HepG2 (cell line): Measurements from ENCODE around the gene DCDC2. TPM values are rescaled to one million over a fixed set of nuclear protein-coding genes. Genes with fewer than 3 reads are reported as not detected.

Source experiments
- ASH2L ChIP-seq: fragments of 300-600, 200-600 bp; sonication (generic); IDR thresholded peaks from 2 replicates; pipeline ENCODE4 v1.7.0; 2017; ENCODE audit warnings: low read depth, mild to moderate bottlenecking, moderate library complexity, mixed read lengths, low read length; ENCODE audit not compliant: insufficient read length
- FIP1L1 ChIP-seq: fragments of 200-400 bp; formaldehyde crosslinking; IDR thresholded peaks from 2 replicates; pipeline ENCODE4 v1.6.1; 2018; ENCODE audit warnings: low read depth, mild to moderate bottlenecking, low read length, moderate library complexity, borderline replicate concordance; ENCODE audit not compliant: insufficient read depth
- FOSL2 ChIP-seq: sonication (generic); formaldehyde crosslinking; IDR thresholded peaks from 2 replicates; pipeline ENCODE4 v1.4.0; 2020; ENCODE audit warnings: missing genetic modification reagents
- FOXO4 ChIP-seq: sonication (generic); formaldehyde crosslinking; conservative IDR thresholded peaks from 2 replicates; pipeline ENCODE4 v1.8.1; 2023; ENCODE audit warnings: missing genetic modification reagents
- FOXP1 ChIP-seq, 2 experiments: fragments of 450-650 bp in 1 of 2; IDR thresholded peaks; 2 replicates each; pipeline ENCODE4 v1.6.1; 2017 to 2018; ENCODE audit warnings: antibody characterized with exemption in 1 of 2
- GPN1 ChIP-seq: sonication (generic); formaldehyde crosslinking; IDR thresholded peaks from 2 replicates; pipeline ENCODE4 v1.5.1; 2020; ENCODE audit warnings: missing genetic modification reagents, borderline replicate concordance
- HHEX ChIP-seq: IDR thresholded peaks from 2 replicates; pipeline ENCODE4 v1.6.1; 2016; ENCODE audit warnings: control low read depth
- HNRNPL ChIP-seq: fragments of 200-400 bp; formaldehyde crosslinking; IDR thresholded peaks from 2 replicates; pipeline ENCODE4 v1.6.1; 2017; ENCODE audit warnings: mild to moderate bottlenecking, low read depth, low read length
- MIER3 ChIP-seq: IDR thresholded peaks from 2 replicates; pipeline ENCODE4 v1.6.1; 2016; ENCODE audit warnings: missing compliant biosample characterization, borderline replicate concordance
- ZNF225 ChIP-seq: sonication (generic); formaldehyde crosslinking; IDR thresholded peaks from 2 replicates; pipeline ENCODE4 v1.4.0; 2020; ENCODE audit warnings: mild to moderate bottlenecking, missing genetic modification reagents
- ZNF256 ChIP-seq: sonication (generic); formaldehyde crosslinking; conservative IDR thresholded peaks from 2 replicates; pipeline ENCODE4 v1.4.0; 2020; ENCODE audit warnings: missing genetic modification reagents
- ZNF615 ChIP-seq: sonication (generic); formaldehyde crosslinking; IDR thresholded peaks from 2 replicates; pipeline ENCODE4 v1.5.0; 2020; ENCODE audit warnings: mild to moderate bottlenecking, missing genetic modification reagents, borderline replicate concordance
- ZNF83 ChIP-seq: sonication (generic); formaldehyde crosslinking; IDR thresholded peaks from 2 replicates; pipeline ENCODE4 v1.4.0; 2020; ENCODE audit warnings: missing genetic modification reagents, mild to moderate bottlenecking, borderline replicate concordance
- ZSCAN30 ChIP-seq: sonication (generic); formaldehyde crosslinking; IDR thresholded peaks from 2 replicates; pipeline ENCODE4 v1.5.0; 2020; ENCODE audit warnings: mild to moderate bottlenecking, missing genetic modification reagents
- polyA plus RNA-seq, 8 experiments: library from polyadenylated mRNA; depleted of rRNA in 3 of 8; stranded (reverse) in 7 of 8; unstranded in 1 of 8; fragments of >200 nt; fragmentation: Illumina TruSeq in 4 of 8; extraction: Trizol in 4 of 8; gene quantifications; 2 replicates each; pipeline versions ENCODE4 v1.2.1 to v1.2.3, GENCODE V29; 2011 to 2016; ENCODE audit warnings: low read depth in 4 of 8, missing spikeins in 1 of 8, mixed read lengths in 1 of 8; ENCODE audit not compliant: insufficient read depth in 1 of 8
- total RNA-seq, 5 experiments: library from RNA; depleted of rRNA; stranded (reverse); fragments of >200 nt; fragmentation: Illumina TruSeq; extraction: Trizol; gene quantifications; 2 replicates each; pipeline ENCODE4 v1.2.3, GENCODE V29; 2016; ENCODE audit warnings: low read depth in 1 of 5
- TF ChIP-seq, protein P1 (sequence below): sonication (generic); formaldehyde crosslinking; IDR thresholded peaks from 2 replicates; pipeline ENCODE4 v1.5.1; 2020; ENCODE audit warnings: missing genetic modification reagents, mild to moderate bottlenecking, borderline replicate concordance
- TF ChIP-seq, protein P2 (sequence below): sonication (generic); formaldehyde crosslinking; IDR thresholded peaks from 2 replicates; pipeline ENCODE4 v1.4.0; 2020; ENCODE audit warnings: mild to moderate bottlenecking, missing genetic modification reagents

Gene DCDC2
- total and polyA plus RNA-seq, 2 of the 13 experiments (the other 11 are each of a cell fraction or from before 2014, with no cell fraction given), result 9.0 to 36.2 TPM

DNA sequence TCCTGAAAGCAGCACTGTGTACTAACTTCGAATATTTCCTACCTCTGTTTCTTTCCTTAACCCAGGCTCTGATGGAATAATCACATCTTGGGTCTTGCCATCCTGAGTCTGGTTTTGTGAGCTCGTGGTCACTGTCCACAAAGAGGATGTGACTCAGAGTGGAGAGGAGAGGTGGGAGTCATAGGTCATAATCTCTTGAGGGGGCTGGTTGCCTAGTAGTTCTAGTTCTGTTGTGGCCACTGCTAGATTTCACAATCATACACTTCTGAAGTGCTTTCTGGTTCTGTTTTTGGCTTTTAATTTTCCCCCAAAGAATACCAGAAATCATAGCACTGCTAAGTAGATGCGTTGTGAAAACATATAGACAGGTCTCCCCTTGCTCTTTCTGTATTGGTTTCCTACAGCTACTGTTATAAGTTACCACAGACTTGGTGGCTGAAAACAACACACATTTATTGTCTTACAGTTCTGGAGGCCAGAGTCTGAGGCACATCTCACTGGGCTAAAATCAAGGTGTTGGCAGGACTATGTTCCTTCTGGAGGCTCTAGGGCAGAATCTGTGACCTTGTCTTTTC, 129.1 kb downstream of the DCDC2 start (continued):
- TF ChIP-seq, protein P1, sequence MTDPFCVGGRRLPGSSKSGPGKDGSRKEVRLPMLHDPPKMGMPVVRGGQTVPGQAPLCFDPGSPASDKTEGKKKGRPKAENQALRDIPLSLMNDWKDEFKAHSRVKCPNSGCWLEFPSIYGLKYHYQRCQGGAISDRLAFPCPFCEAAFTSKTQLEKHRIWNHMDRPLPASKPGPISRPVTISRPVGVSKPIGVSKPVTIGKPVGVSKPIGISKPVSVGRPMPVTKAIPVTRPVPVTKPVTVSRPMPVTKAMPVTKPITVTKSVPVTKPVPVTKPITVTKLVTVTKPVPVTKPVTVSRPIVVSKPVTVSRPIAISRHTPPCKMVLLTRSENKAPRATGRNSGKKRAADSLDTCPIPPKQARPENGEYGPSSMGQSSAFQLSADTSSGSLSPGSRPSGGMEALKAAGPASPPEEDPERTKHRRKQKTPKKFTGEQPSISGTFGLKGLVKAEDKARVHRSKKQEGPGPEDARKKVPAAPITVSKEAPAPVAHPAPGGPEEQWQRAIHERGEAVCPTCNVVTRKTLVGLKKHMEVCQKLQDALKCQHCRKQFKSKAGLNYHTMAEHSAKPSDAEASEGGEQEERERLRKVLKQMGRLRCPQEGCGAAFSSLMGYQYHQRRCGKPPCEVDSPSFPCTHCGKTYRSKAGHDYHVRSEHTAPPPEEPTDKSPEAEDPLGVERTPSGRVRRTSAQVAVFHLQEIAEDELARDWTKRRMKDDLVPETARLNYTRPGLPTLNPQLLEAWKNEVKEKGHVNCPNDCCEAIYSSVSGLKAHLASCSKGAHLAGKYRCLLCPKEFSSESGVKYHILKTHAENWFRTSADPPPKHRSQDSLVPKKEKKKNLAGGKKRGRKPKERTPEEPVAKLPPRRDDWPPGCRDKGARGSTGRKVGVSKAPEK (CRISPR knock-in tag), result no peak
- TF ChIP-seq, protein P2, sequence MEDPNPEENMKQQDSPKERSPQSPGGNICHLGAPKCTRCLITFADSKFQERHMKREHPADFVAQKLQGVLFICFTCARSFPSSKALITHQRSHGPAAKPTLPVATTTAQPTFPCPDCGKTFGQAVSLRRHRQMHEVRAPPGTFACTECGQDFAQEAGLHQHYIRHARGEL (CRISPR knock-in tag), result no peak
- TF ChIP-seq FOSL2 (CRISPR knock-in tag) (peak; percentile 72), HNRNPL (no peak), ZNF225 (CRISPR knock-in tag) (no peak), MIER3 (no peak), GPN1 (CRISPR knock-in tag) (no peak), ZSCAN30 (no peak), ZNF615 (CRISPR knock-in tag) (no peak), ASH2L (no peak), HHEX (CRISPR knock-in tag) (no peak), FIP1L1 (no peak), ZNF256 (CRISPR knock-in tag) (no peak), ZNF83 (CRISPR knock-in tag) (no peak), FOXP1 (IDR thresholded peaks at IDR 0.05) (no peak), FOXP1 (CRISPR knock-in tag; IDR thresholded peaks at IDR 0.05) (no peak), FOXO4 (no peak)
